CD4-positive, alpha-beta T cell treated with Interleukin-6 at 100 ng/mL for 8 hours (primary cell): ENCODE measurements around the gene CNTFR.

Experiments used
- DNase-seq: peaks from one replicate; pipeline ENCODE4 v3.0.0-alpha.2; 2020; ENCODE audit warnings: mixed read lengths, low spot score

The CNTFR gene

DNA sequence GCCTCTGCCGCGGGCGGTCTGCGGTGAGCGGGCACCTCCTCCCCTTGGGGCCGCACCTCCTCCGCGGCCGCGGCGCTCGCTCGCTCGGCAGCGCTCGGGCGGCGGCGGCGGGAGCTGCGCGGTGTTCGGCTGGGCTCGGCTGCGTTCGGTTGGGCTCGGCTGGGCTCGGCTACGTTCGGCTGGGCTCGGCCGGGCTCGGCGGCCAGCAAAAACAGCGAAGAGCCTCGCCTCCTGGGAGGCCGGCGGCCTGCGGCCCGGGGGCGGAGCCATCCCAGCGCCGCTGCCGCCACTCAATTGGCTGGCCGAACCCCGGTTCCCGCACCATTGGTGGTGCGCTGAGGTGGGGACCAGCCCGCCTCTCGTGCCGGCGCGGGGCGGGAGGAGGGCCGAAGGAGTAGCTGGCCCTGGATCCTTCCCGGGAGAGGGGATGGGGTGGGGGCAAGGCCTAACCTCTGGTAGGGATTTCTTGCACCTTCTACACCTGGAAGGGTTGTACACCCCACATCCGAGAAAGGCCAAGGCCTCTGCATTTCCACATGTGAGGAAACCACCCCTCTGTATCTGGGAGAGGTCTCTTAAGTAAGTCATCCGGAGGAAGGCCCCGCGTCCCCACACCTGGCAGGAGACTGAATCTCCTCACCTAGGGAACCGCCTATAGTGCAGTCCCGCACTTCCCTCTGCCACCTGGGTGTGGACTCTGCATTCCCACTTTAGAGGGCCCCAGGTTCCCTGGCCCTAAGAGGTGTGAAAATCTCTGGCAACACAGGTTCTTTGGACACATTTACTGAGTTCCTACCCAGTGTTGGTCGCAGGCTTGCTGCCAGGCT lies 66.3 kb downstream of the CNTFR start, which contains the start of gene ENHO:
ENHO (minus strand) TSS at position 20 of the 827 bp plus-strand sequence. CDS start 1,295 bp downstream, outside the sequence.
- DNase-seq: peak; percentile 87

GRCh38 chr9:34522091-34522887 lies 67.2 kb downstream of the CNTFR start:
- no peak for DNase-seq

GRCh38 chr9:34521406-34522045 lies 68.0 kb downstream of the CNTFR start:
- DNase-seq: no peak

DNA sequence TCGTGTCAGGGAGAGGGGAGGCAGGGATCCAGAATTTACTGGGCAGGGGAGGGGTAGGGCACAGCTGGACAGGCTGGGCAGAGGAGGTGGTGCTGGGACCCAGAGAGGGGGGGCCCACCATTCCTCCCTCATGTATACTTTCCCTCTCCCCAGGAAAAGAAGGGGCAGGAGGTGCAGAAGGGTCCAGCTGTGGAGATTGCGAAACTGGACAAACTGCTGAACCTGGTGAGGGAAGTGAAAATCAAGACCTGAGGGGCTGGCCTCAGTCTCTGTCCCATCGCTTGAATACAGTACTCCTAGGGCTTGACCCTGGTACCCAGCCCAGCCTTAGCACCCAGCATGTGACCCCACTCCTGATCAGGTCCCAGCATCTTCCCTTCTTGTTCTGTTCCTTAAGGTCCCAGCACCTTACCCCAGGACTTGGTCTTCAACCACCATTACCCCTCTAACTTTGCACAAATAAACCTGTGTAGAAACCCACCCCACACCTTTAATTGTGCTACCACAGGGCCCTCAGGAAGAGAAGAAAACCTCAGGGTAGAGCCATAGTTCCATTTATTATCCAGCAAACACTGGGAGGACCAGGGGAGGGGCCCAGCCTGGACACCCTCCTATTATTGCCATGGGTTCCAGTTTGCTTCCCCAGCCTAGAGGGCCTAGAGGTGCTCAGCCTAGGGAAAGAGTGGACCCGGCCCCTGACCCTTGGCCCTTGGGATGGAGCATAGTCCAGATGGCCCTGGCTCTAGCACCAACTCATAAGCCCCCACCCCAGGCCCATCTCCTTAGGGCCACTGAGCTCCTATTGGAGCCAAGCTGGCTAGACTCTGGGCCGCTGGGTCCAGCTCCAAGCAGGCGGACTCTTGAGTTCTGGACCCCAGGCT lies 68.8 kb downstream of the CNTFR start:
- DNase-seq: no peak

DNA sequence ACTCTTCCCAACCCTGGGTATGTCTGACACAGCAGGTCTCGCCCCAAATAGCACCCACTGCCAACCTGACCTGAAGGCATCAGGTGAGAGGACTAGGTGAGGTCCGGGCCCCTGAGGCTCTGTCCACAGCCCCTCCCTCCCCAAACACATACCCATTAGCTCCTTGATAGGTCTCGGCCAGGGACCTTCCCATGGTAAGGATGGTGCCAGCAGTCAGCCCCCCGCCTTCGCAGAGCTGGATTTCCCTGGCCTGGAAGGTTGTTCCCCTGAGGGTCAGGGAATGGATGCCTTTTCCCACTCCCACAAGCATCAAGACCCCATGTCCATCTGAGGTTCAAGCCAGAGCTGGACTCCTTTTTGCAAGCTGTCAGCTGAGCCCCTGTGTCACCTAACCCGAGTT lies 69.4 kb downstream of the CNTFR start:
- no peak for DNase-seq

- DNase-seq: no peak
Measured at GRCh38 chr9:34519321-34520020, 70.1 kb downstream of the CNTFR start.

DNA sequence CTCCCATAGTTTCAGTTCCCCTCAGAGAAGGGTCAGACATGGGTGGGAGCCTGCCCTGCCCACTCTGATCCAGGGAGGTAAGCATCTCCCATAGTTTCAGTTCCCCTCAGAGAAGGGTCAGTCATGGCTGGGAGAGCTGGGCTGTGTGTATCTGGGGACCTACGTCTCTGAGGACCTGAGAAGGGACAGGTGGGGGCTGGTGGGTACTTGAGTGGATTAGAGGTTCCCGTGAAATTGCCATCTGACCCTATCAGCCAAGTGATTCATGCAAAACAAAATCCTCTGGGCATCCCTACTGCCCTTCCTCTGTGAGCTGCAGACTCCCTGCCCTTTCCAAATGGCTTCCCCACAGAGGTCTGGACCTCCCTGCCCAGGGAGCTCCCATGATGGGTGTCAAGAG lies 70.6 kb downstream of the CNTFR start:
- no peak for DNase-seq

DNA sequence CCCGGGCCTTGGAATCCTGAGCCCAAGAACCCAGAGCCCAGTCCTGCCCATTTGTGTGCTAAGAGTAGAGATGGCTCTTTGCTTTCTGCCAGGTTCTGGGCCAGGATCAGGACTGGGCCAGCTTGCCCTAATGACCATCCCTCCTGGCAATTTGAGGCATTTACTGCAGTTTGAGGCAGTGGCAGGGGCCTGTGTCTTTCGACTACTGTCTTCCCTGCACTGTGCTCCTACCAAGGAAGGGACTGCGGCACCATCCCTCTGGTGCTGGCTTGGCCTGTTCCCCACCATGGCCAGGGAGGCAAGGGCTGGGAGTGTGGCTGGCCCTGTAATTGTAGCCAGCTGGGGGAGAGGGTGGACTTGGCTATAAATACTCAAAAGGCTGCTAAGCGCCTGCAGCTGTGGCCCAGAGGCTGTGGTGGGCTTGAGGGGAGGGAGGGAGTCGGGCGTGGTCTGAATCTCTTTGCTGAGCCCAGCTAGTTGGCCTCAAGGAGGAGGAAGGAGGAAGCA lies 71.4 kb downstream of the CNTFR start:
- DNase-seq: no peak

GRCh38 chr9:34517185-34517584 lies 72.3 kb downstream of the CNTFR start:
- DNase-seq: no peak

- DNase-seq: no peak
Measured at GRCh38 chr9:34515959-34516358, 73.6 kb downstream of the CNTFR start.

DNA sequence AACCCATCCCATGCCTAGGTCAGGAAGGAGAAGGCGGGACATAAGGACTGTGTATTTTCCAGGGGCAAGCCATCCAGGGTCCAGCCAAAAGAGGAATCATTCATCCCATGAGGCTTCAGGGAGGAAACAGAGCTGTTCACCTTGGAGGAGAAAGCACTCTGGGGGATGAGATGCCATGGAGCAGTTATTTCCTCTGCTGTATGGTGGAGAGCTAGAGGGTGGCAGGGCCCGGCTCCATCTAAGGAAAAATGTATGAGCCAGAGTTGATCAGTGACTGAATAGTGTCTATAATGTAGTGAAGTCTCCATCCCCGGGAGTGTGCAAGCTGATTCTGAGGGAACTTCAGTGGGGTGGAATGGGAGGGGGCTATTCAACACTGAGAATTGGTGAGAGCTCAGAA lies 74.7 kb downstream of the CNTFR start:
- DNase-seq: no peak

DNA sequence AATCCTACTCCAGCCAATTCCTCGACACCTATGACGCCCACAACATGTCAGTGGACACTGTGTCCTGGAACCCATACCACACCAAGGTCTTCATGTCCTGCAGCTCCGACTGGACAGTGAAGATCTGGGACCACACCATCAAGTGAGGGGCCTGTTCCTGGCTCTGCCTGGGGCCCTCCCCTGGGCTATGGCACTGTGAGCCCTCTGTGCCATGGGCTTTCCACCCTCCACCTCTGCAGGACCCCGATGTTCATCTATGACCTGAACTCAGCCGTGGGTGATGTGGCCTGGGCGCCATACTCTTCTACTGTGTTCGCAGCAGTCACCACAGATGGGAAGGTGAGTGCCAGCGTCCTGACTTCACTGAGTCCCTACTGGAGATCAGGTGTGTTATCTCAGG lies 75.1 kb downstream of the CNTFR start:
- no peak for DNase-seq

DNA sequence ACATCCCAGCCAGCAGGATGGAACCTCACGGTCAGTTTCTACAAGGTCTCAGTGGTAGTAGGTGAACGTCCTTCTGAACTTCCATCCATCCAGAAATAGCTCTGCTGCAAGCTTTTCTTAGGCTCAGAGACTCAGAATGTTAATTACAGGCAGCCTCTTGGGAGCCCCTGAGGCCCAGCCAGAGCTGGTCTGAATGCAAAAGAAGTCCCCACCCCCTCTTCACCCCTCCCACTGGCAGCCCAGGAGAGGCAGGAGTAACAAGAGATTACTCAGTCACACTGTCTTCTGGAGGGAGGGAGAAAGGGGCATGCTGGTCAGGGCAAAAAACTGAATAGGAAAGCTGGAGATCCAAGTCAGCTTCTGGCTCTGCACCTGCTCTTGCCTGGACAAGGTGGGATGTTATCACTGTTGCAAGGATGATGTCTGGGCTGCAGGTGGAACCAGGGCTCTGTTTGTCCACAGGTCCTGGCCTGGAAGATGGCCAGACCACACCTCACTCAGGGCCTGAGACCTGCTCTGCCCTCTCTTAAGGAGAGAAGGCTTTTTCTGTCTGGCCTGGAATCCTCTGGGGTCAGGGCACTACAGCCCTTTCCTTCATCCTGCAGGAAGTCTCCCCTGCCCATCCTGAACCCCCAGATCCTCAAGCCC lies 75.8 kb downstream of the CNTFR start:
- no peak for DNase-seq

DNA sequence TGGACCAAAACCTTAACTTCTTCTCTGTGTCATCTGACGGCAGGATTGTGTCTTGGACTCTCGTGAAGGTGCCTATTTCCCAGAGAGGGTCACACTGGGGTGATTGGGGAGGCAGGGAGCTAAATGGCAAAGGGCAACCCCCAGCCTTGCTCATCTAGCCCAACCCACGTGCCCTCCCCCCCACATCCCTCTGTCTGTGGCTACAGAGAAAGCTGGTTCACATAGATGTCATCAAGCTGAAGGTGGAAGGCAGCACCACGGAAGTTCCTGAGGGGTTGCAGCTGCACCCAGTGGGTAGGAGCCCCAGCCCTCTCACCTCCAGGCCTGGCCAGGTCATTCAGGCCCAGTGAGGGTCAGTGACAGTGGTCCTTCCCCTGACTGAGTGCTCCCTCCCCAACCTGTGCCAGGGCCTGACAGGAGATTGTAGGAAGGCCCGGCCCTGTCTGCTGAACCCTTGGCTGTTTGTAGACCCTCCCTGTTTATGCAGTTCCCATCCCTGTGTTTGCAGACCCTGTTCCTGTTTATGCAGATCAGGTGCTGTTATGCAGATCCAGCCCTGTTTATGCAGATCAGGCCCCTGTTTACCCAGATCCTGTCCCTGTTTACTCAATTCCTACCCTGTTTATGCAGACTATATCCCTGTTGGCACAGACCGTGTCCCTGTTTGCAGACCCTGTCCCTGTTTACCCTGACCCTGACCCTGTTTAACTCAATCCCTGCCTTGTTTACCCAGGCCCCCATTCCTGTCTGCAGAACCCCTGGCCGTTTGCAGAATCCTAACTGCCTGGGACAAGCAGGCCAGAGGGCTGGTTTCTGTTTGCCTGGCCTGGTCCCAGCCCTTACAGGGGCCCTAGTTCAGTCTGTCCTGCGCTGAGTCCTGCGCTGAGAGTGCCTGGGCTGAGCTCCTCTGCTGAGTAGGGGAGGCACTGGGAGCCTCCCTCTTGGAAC lies 77.1 kb downstream of the CNTFR start:
- DNase-seq: no peak

DNA sequence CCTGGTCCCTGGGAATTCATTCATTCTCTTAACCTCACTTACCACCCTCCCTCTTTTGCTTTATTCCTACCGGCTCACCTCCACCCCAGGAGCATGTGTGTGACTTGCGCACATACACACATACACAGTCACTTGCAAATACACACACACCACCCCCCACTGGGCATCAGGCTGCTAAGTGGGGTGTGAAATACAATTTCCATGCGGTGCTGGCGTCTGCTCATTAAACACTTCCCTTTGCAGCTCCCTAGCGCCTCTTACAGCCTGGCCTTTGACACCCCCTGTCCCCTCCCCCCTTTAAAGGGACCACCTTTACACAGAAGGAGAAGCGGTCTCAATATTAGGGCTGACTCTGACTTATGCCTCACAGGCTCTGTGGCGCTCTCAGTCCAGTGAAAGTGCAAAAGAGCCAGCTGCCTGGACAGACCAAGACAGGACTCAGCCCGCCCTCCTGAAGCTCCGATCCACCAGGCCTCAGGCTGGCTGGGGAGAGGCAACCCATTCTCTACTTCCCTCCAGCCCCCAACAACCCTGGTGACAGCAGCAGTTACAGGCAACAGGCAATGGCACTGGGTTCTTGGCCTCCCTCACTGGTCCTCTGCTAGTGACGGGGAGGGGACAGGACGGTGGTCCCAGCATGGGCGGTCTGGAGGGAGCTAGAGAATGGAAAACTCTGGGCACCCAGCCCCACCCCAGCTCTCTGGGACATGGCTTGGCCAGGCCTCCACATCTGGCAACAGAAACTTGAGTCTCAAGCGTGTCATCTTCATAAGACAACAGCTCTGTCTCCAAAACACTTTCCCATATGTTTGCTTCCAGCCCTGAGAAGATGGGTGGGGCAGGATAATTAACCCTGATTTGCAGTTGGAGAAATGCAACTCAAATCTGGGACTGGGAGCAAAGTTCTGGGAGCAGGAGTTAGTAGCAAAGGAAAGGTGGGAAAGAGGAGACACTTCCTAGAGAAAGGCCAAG lies 78.7 kb downstream of the CNTFR start:
- no peak for DNase-seq

DNA sequence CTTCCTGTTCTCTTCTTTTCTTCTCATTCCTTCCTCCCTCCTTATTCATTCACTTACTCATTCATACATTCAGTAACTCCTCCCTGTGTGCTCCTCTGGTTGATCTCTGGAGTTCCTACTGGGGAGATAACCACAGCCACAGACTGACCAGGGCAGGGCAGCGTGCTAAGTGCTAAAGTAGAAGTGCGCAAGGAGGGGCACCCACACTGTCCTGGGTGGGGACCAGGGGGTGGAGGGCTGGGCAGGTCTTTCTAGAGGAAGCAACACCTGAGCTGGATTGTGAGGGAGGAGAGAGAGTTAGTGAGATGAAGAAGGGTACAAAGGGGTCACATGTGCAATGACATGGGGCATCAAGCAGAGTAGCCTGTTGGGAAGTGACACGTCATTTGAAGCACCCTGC lies 80.6 kb downstream of the CNTFR start:
- DNase-seq: no peak

DNA sequence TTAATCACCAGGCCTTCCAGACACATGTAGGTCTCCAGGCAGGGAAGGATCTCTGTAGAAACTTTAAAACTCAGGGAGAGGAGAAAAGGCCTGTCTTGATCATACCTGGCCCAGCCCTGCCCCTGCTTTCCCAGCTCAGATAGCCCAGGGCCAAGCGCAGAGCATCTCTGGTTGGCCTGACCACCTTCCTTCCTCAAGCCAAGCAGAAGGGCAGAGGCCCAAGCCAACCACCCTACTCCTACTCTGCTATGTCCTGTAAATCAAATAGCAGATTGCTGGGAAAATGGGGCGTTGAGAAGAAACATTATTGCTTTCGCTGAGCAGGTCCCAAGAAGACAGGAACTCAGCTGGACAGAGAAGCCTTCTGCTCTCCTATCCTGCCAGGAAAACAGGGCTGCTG lies 81.1 kb downstream of the CNTFR start:
- no peak for DNase-seq

DNA sequence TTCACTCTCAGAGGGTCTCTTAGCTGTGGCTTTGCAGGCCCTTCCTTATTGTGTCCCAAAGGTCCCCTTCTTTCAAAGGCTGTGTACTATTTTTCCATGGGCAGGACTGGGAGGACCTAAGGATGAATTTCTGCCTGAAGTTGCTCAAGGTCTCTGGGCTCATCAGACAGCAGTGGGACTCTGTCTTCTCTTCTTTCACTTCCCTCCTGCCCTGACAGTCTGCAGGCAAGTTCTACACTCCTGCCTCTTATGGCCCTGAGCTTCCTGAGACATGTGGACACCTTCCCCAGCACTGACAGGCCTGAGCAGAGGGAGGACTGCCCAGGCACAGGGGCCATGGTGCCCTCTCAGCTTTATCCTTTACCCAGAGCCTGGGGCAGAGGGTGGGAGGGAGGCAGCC lies 81.6 kb downstream of the CNTFR start:
- DNase-seq: no peak
